MM.1S (cell line): ENCODE measurements around the gene C3orf70.

ENCODE experiments used
- DNase-seq: peaks from one replicate; pipeline ENCODE4 v3.0.0-alpha.2; 2015
- H2AFZ ChIP-seq: fragments of 300-600 bp; sonication (generic); 2 replicates; pipeline ENCODE4 v1.6.0; 2016; ENCODE audit warnings: antibody characterized with exemption, low read length
- H3F3A ChIP-seq: fragments of 300-600 bp; sonication (generic); 2 replicates; pipeline ENCODE4 v1.6.1; 2016; ENCODE audit warnings: mild to moderate bottlenecking, antibody characterized with exemption, low read length, moderate library complexity, mixed read lengths; ENCODE audit not compliant: insufficient read depth
- H3K27ac ChIP-seq: fragments of 300-600 bp; sonication (generic); 2 replicates; pipeline ENCODE4 v1.5.1; 2016; ENCODE audit warnings: mild to moderate bottlenecking, low read length
- H3K27me3 ChIP-seq: fragments of 300-600 bp; sonication (generic); replicated peaks from 2 replicates; pipeline ENCODE4 v1.6.0; 2016; ENCODE audit warnings: low read length; ENCODE audit not compliant: insufficient read depth
- H3K36me3 ChIP-seq: fragments of 300-600 bp; sonication (generic); replicated peaks from 2 replicates; pipeline ENCODE4 v1.6.1; 2016; ENCODE audit warnings: mild to moderate bottlenecking, low read length, mixed read lengths; ENCODE audit not compliant: insufficient read depth
- H3K4me1 ChIP-seq: fragments of 300-600 bp; sonication (generic); 2 replicates; pipeline ENCODE4 v1.6.1; 2016; ENCODE audit warnings: low read length, mixed read lengths
- H3K4me2 ChIP-seq: fragments of 300-600 bp; sonication (generic); 2 replicates; pipeline ENCODE4 v1.6.0; 2016; ENCODE audit warnings: low read depth, low read length
- H3K4me3 ChIP-seq: fragments of 300-600 bp; sonication (generic); 2 replicates; pipeline ENCODE4 v1.5.1; 2016; ENCODE audit warnings: low read length, mixed read lengths
- H3K79me2 ChIP-seq: fragments of 300-600 bp; sonication (generic); 2 replicates; pipeline ENCODE4 v1.6.1; 2016; ENCODE audit warnings: mixed run types, low read length, mixed read lengths
- H3K9ac ChIP-seq: fragments of 300-600 bp; sonication (generic); 2 replicates; pipeline ENCODE4 v1.6.1; 2016; ENCODE audit warnings: low read length, mixed read lengths
- H3K9me2 ChIP-seq: fragments of 300-600 bp; sonication (generic); replicated peaks from 2 replicates; pipeline ENCODE4 v1.6.1; 2016; ENCODE audit warnings: mild to moderate bottlenecking, low read length, mixed read lengths; ENCODE audit not compliant: insufficient read depth
- H3K9me3 ChIP-seq: fragments of 300-600 bp; sonication (generic); replicated peaks from 2 replicates; pipeline ENCODE4 v1.6.1; 2016; ENCODE audit warnings: mild to moderate bottlenecking, low read length, mixed read lengths; ENCODE audit not compliant: insufficient read depth
- H4K20me1 ChIP-seq: fragments of 300-600 bp; sonication (generic); 2 replicates; pipeline ENCODE4 v1.6.1; 2016; ENCODE audit warnings: mild to moderate bottlenecking, low read length, moderate library complexity, mixed read lengths; ENCODE audit not compliant: insufficient read depth
- CTCF ChIP-seq: fragments of 300-600 bp; sonication (generic); IDR thresholded peaks from 2 replicates; pipeline ENCODE4 v1.5.1; 2016; ENCODE audit warnings: antibody characterized with exemption, low read length, mixed read lengths
- EZH2 ChIP-seq: fragments of 300-600 bp; sonication (generic); optimal IDR thresholded peaks from 2 replicates; pipeline ENCODE3; 2017; ENCODE audit warnings: low read depth, mild to moderate bottlenecking, antibody characterized with exemption, low read length, mixed read lengths
- EZH2phosphoT487 ChIP-seq: fragments of 300-600 bp; sonication (generic); IDR thresholded peaks from 2 replicates; pipeline ENCODE4 v1.6.1; 2018; ENCODE audit warnings: antibody characterized with exemption, low read length

C3orf70 gene

DNA sequence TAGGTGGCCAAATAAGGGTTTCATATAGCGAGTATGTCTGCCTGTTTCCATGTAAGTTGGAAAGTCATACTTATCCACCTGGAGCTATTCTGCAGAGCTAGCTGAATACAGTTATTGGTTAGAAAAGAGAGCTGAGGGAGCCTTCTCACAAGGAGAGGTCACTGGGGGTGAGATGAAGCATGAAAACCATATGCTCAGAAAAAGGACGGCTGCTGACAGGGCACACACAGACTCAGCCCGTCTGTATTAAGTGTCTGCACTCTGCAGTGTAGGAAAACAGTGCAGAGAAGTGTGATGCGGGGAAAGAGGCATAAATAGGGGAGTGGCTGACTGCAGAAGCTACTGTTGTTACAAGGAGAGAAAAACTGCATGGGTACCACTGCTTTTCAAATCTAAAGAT is 58.2 kb downstream of the C3orf70 start:
- Histone ChIP-seq H3K27me3 (no peaks in the 10 kb centered on the region), H3K9me3 (no peaks in the 10 kb centered on the region), H3K36me3 (no peaks in the 10 kb centered on the region), H3K9ac (no peak overlapping the region), H3K27ac (no peak overlapping the region), H3K4me1 (0 out of 2 replicates have a peak, but pooled peaks cover 4% of the 10 kb centered on the region), H2AFZ (no peak overlapping the region), H4K20me1 (no peaks in the 10 kb centered on the region), H3F3A (no peaks in the 10 kb centered on the region), H3K79me2 (no peaks in the 10 kb centered on the region), H3K9me2 (no peaks in the 10 kb centered on the region), H3K4me3 (no peak overlapping the region), H3K4me2 (no peak overlapping the region)
- TF ChIP-seq EZH2 (no peak), CTCF (no peak), EZH2phosphoT487 (no peak)
- DNase-seq: no peak

- no peaks in the 10 kb centered on the region for H4K20me1 ChIP-seq
- DNase-seq: no peak
- H3K27ac ChIP-seq: no peak overlapping the region
- H3K79me2 ChIP-seq: no peaks in the 10 kb centered on the region
- no peak overlapping the region for H3K4me2 ChIP-seq
- TF ChIP-seq CTCF (no peak), EZH2 (no peak), EZH2phosphoT487 (no peak)
- no peak overlapping the region for H2AFZ ChIP-seq
- H3K27me3 ChIP-seq: no peaks in the 10 kb centered on the region
- H3K4me3 ChIP-seq: no peak overlapping the region
- 0 out of 2 replicates have a peak, but pooled peaks cover 4% of the 10 kb centered on the region for H3K4me1 ChIP-seq
- no peak overlapping the region for H3K9ac ChIP-seq
- no peaks in the 10 kb centered on the region for H3F3A ChIP-seq
- H3K9me2 ChIP-seq: no peaks in the 10 kb centered on the region
- H3K36me3 ChIP-seq: no peaks in the 10 kb centered on the region
- no peaks in the 10 kb centered on the region for H3K9me3 ChIP-seq
Measured at GRCh38 chr3:185093116-185093515, 59.7 kb downstream of the C3orf70 start.

- Histone ChIP-seq H4K20me1 (no peaks in the 10 kb centered on the region), H2AFZ (no peak overlapping the region), H3F3A (0 out of 2 replicates have a peak, but pooled peaks cover 8% of the 10 kb centered on the region), H3K4me2 (no peak overlapping the region), H3K36me3 (no peaks in the 10 kb centered on the region), H3K9me3 (no peaks in the 10 kb centered on the region), H3K27ac (no peak overlapping the region), H3K79me2 (no peaks in the 10 kb centered on the region), H3K9me2 (no peaks in the 10 kb centered on the region), H3K4me1 (peaks cover 11% of the 10 kb centered on the region), H3K4me3 (no peak overlapping the region), H3K9ac (no peak overlapping the region), H3K27me3 (no peaks in the 10 kb centered on the region)
- TF ChIP-seq EZH2phosphoT487: no peak
- no peak for TF ChIP-seq EZH2
- TF ChIP-seq CTCF: no peak
- DNase-seq: no peak
Measured at GRCh38 chr3:185090811-185091210, 62.0 kb downstream of the C3orf70 start.
